GM12891 (cell line): ENCODE measurements around the gene PRKAR1B.

Experiments
- POLR2A ChIP-seq: IDR thresholded peaks from 2 replicates; pipeline ENCODE4 v1.6.1; 2011; ENCODE audit warnings: low read depth, low read length, control low read depth
- POLR2AphosphoS5 ChIP-seq: IDR thresholded peaks from 2 replicates; pipeline ENCODE4 v1.6.1; 2011; ENCODE audit warnings: low read depth, low read length, control low read depth

DNA sequence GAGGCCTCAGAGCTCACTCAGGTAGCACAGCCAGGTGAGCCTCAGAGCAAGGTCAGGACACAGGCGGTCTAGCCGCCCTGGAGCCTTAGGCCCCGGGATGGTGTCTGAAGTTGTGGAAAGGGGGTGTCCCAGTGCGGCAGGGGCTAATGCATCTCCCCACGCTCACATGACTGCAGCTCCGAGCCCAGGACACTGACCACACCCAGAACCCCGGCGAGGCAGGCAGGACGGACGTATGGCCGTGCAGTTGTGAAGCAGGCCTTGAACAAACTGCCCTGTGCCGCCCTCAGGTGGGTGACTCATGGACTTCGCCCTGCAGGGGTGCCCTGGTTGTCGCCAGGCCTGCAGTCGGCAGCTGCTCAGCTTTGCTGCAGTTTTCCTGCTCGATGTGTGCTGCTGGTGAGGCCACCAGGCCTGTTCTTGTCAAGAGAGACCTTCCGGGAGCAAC lies 5.0 kb upstream of the PRKAR1B start:
- no peak for TF ChIP-seq POLR2A
- TF ChIP-seq POLR2AphosphoS5 = no peak
